ENCODE measurements around the gene SORL1-AS1.
A peak's percentile ranks its signal among the peaks of the same experiment; 100 is the strongest.

Gene SORL1-AS1

GRCh38 chr11:121474680-121475079 lies 21.9 kb upstream of the SORL1-AS1 start:
- H3K4me3 ChIP-seq (ENCODE audit: low read length): no peak overlapping the region
- H3K9me3 ChIP-seq (ENCODE audit: control insufficient read depth, low read depth, low read length): no peaks in the 10 kb centered on the region
- no peak for DNase-seq
- H3K27me3 ChIP-seq (ENCODE audit: control insufficient read depth, insufficient read depth, low read length): no peaks in the 10 kb centered on the region
- peaks cover 24% of the 10 kb centered on the region for H3K36me3 ChIP-seq (ENCODE audit: control insufficient read depth, insufficient read depth, low read length)
- WGBS (ENCODE audit: insufficient coverage, low lambda C conversion rate): no CpG with 5 or more reads among the region's 7 CpGs
- no peaks in the 10 kb centered on the region for H3K4me1 ChIP-seq (ENCODE audit: control insufficient read depth, insufficient read depth, low read length)
- no peak overlapping the region for H3K27ac ChIP-seq (ENCODE audit: low read length)

GRCh38 chr11:121473064-121473777 lies 20.5 kb upstream of the SORL1-AS1 start:
- Histone ChIP-seq H3K4me3 (ENCODE audit: low read length) (no peak overlapping the region), H3K9me3 (ENCODE audit: control insufficient read depth, low read depth, low read length) (no peaks in the 10 kb centered on the region), H3K27me3 (ENCODE audit: control insufficient read depth, insufficient read depth, low read length) (no peaks in the 10 kb centered on the region), H3K36me3 (ENCODE audit: control insufficient read depth, insufficient read depth, low read length) (peaks cover 20% of the 10 kb centered on the region), H3K4me1 (ENCODE audit: control insufficient read depth, insufficient read depth, low read length) (no peaks in the 10 kb centered on the region), H3K27ac (ENCODE audit: low read length) (no peak overlapping the region)
- DNase-seq: no peak
- WGBS (ENCODE audit: insufficient coverage, low lambda C conversion rate): 80% methylated on average over 1 of the region's 8 CpGs

GRCh38 chr11:121472312-121472711 lies 19.5 kb upstream of the SORL1-AS1 start:
- DNase-seq: no peak
- H3K4me1 ChIP-seq (ENCODE audit: control insufficient read depth, insufficient read depth, low read length): peaks cover 5% of the 10 kb centered on the region
- H3K4me3 ChIP-seq (ENCODE audit: low read length): no peak overlapping the region
- no peaks in the 10 kb centered on the region for H3K27me3 ChIP-seq (ENCODE audit: control insufficient read depth, insufficient read depth, low read length)
- no peaks in the 10 kb centered on the region for H3K9me3 ChIP-seq (ENCODE audit: control insufficient read depth, low read depth, low read length)
- H3K27ac ChIP-seq (ENCODE audit: low read length): no peak overlapping the region
- no CpG with 5 or more reads among the region's 2 CpGs for WGBS (ENCODE audit: insufficient coverage, low lambda C conversion rate)
- peaks cover 17% of the 10 kb centered on the region for H3K36me3 ChIP-seq (ENCODE audit: control insufficient read depth, insufficient read depth, low read length)

GRCh38 chr11:121471167-121471566 lies 18.4 kb upstream of the SORL1-AS1 start:
- H3K4me3 ChIP-seq (ENCODE audit: low read length): no peak overlapping the region
- H3K36me3 ChIP-seq (ENCODE audit: control insufficient read depth, insufficient read depth, low read length): peaks cover 17% of the 10 kb centered on the region
- no peak overlapping the region for H3K27ac ChIP-seq (ENCODE audit: low read length)
- no peak for DNase-seq
- H3K4me1 ChIP-seq (ENCODE audit: control insufficient read depth, insufficient read depth, low read length): peaks cover 14% of the 10 kb centered on the region
- H3K9me3 ChIP-seq (ENCODE audit: control insufficient read depth, low read depth, low read length): no peaks in the 10 kb centered on the region
- H3K27me3 ChIP-seq (ENCODE audit: control insufficient read depth, insufficient read depth, low read length): no peaks in the 10 kb centered on the region
- no CpG with 5 or more reads among the region's 12 CpGs for WGBS (ENCODE audit: insufficient coverage, low lambda C conversion rate)

- peaks cover 17% of the 10 kb centered on the region for H3K36me3 ChIP-seq (ENCODE audit: control insufficient read depth, insufficient read depth, low read length)
- no peak overlapping the region for H3K4me3 ChIP-seq (ENCODE audit: low read length)
- H3K27me3 ChIP-seq (ENCODE audit: control insufficient read depth, insufficient read depth, low read length): no peaks in the 10 kb centered on the region
- WGBS (ENCODE audit: insufficient coverage, low lambda C conversion rate): no CpG with 5 or more reads among the region's 5 CpGs
- DNase-seq: no peak
- H3K9me3 ChIP-seq (ENCODE audit: control insufficient read depth, low read depth, low read length): no peaks in the 10 kb centered on the region
- no peak overlapping the region for H3K27ac ChIP-seq (ENCODE audit: low read length)
- H3K4me1 ChIP-seq (ENCODE audit: control insufficient read depth, insufficient read depth, low read length): peaks cover 25% of the 10 kb centered on the region
Observed at GRCh38 chr11:121469910-121470309, 17.1 kb upstream of the SORL1-AS1 start.

- H3K9me3 ChIP-seq (ENCODE audit: control insufficient read depth, low read depth, low read length): no peaks in the 10 kb centered on the region
- no peaks in the 10 kb centered on the region for H3K27me3 ChIP-seq (ENCODE audit: control insufficient read depth, insufficient read depth, low read length)
- H3K4me3 ChIP-seq (ENCODE audit: low read length): no peak overlapping the region
- H3K36me3 ChIP-seq (ENCODE audit: control insufficient read depth, insufficient read depth, low read length): peaks cover 17% of the 10 kb centered on the region
- DNase-seq: no peak
- H3K4me1 ChIP-seq (ENCODE audit: control insufficient read depth, insufficient read depth, low read length): peaks cover 28% of the 10 kb centered on the region
- H3K27ac ChIP-seq (ENCODE audit: low read length): no peak overlapping the region
- WGBS (ENCODE audit: insufficient coverage, low lambda C conversion rate): 83% methylated on average over 3 of the region's 10 CpGs
Observed at GRCh38 chr11:121467965-121468364, 15.2 kb upstream of the SORL1-AS1 start.

GRCh38 chr11:121467471-121467870 lies 14.7 kb upstream of the SORL1-AS1 start:
- Histone ChIP-seq H3K9me3 (ENCODE audit: control insufficient read depth, low read depth, low read length) (no peaks in the 10 kb centered on the region), H3K27me3 (ENCODE audit: control insufficient read depth, insufficient read depth, low read length) (no peaks in the 10 kb centered on the region), H3K36me3 (ENCODE audit: control insufficient read depth, insufficient read depth, low read length) (peaks cover 17% of the 10 kb centered on the region), H3K4me3 (ENCODE audit: low read length) (no peak overlapping the region), H3K4me1 (ENCODE audit: control insufficient read depth, insufficient read depth, low read length) (peaks cover 28% of the 10 kb centered on the region), H3K27ac (ENCODE audit: low read length) (peak overlapping the region; percentile 95)
- DNase-seq: no peak
- WGBS (ENCODE audit: insufficient coverage, low lambda C conversion rate): no CpG with 5 or more reads among the region's 2 CpGs

GRCh38 chr11:121466063-121466794 lies 13.5 kb upstream of the SORL1-AS1 start:
- Histone ChIP-seq H3K4me3 (ENCODE audit: low read length) (peak overlapping the region; percentile 3), H3K27me3 (ENCODE audit: control insufficient read depth, insufficient read depth, low read length) (no peaks in the 10 kb centered on the region), H3K27ac (ENCODE audit: low read length) (peak overlapping the region; percentile 95), H3K9me3 (ENCODE audit: control insufficient read depth, low read depth, low read length) (no peaks in the 10 kb centered on the region), H3K36me3 (ENCODE audit: control insufficient read depth, insufficient read depth, low read length) (peaks cover 14% of the 10 kb centered on the region), H3K4me1 (ENCODE audit: control insufficient read depth, insufficient read depth, low read length) (peaks cover 30% of the 10 kb centered on the region)
- DNase-seq: peak; percentile 96 to 98
- no CpG with 5 or more reads among the region's 8 CpGs for WGBS (ENCODE audit: insufficient coverage, low lambda C conversion rate)

GRCh38 chr11:121465709-121466062 lies 12.9 kb upstream of the SORL1-AS1 start:
- no CpG with 5 or more reads among the region's 8 CpGs for WGBS (ENCODE audit: insufficient coverage, low lambda C conversion rate)
- Histone ChIP-seq H3K27me3 (ENCODE audit: control insufficient read depth, insufficient read depth, low read length) (no peaks in the 10 kb centered on the region), H3K9me3 (ENCODE audit: control insufficient read depth, low read depth, low read length) (no peaks in the 10 kb centered on the region), H3K27ac (ENCODE audit: low read length) (peak overlapping the region; percentile 95), H3K4me3 (ENCODE audit: low read length) (no peak overlapping the region), H3K4me1 (ENCODE audit: control insufficient read depth, insufficient read depth, low read length) (peaks cover 36% of the 10 kb centered on the region), H3K36me3 (ENCODE audit: control insufficient read depth, insufficient read depth, low read length) (peaks cover 9% of the 10 kb centered on the region)
- no peak for DNase-seq

GRCh38 chr11:121464352-121464946 lies 11.7 kb upstream of the SORL1-AS1 start:
- no CpG with 5 or more reads among the region's 11 CpGs for WGBS (ENCODE audit: insufficient coverage, low lambda C conversion rate)
- no peak for DNase-seq
- H3K4me1 ChIP-seq (ENCODE audit: control insufficient read depth, insufficient read depth, low read length): peaks cover 46% of the 10 kb centered on the region
- H3K27ac ChIP-seq (ENCODE audit: low read length): no peak overlapping the region
- no peaks in the 10 kb centered on the region for H3K9me3 ChIP-seq (ENCODE audit: control insufficient read depth, low read depth, low read length)
- H3K36me3 ChIP-seq (ENCODE audit: control insufficient read depth, insufficient read depth, low read length): no peaks in the 10 kb centered on the region
- no peaks in the 10 kb centered on the region for H3K27me3 ChIP-seq (ENCODE audit: control insufficient read depth, insufficient read depth, low read length)
- H3K4me3 ChIP-seq (ENCODE audit: low read length): no peak overlapping the region
